K562 (cell line): ENCODE measurements around the gene ESPL1. TPM values are rescaled to one million over a fixed set of nuclear protein-coding genes. Genes with fewer than 3 reads are reported as not detected.
A peak's percentile ranks its signal among the peaks of the same experiment; 100 is the strongest.

Experiments used
- FOS ChIP-seq: IDR thresholded peaks from 3 replicates; pipeline ENCODE4 v1.6.1; 2011; ENCODE audit not compliant: insufficient read length; ENCODE audit errors: extremely low read depth
- FOXJ3 ChIP-seq: sonication (generic); formaldehyde crosslinking; IDR thresholded peaks from 2 replicates; pipeline ENCODE4 v1.4.0; 2020; ENCODE audit warnings: mild to moderate bottlenecking, missing genetic modification reagents
- HMBOX1 ChIP-seq: sonication (generic); IDR thresholded peaks from 2 replicates; pipeline ENCODE4 v1.6.1; 2016
- HMG20A ChIP-seq: fragments of 450-650 bp; formaldehyde crosslinking; conservative IDR thresholded peaks from 2 replicates; pipeline ENCODE4 v1.4.0; 2020; ENCODE audit warnings: mild to moderate bottlenecking, mixed read lengths
- MNT ChIP-seq, 2 experiments: fragments of 450-650 bp; conservative IDR thresholded peaks; 2 replicates each; pipeline ENCODE4 v1.6.1; 2017; ENCODE audit warnings: mild to moderate bottlenecking in 2 of 2, moderate library complexity in 2 of 2
- RBFOX2 ChIP-seq: fragments of 200-400 bp; formaldehyde crosslinking; IDR thresholded peaks from 2 replicates; pipeline ENCODE4 v1.6.1; 2017; ENCODE audit warnings: low read depth, mild to moderate bottlenecking, low read length, moderate library complexity
- SMARCE1 ChIP-seq: fragments of 450-650 bp; IDR thresholded peaks from 2 replicates; pipeline ENCODE4 v1.7.1; 2016; ENCODE audit warnings: mild to moderate bottlenecking
- SOX6 ChIP-seq: fragments of 450-650 bp; IDR thresholded peaks from 2 replicates; pipeline ENCODE4 v1.6.1; 2014; ENCODE audit warnings: mild to moderate bottlenecking
- SREBF1 ChIP-seq: fragments of 150-350 bp; IDR thresholded peaks from 2 replicates; pipeline ENCODE4 v1.6.1; 2014; ENCODE audit warnings: antibody characterized with exemption, low read depth, low read length, borderline replicate concordance
- TAF1 ChIP-seq: IDR thresholded peaks from 2 replicates; pipeline ENCODE4 v1.6.1; 2011; ENCODE audit warnings: mild to moderate bottlenecking, low read length, moderate library complexity; ENCODE audit not compliant: insufficient read depth, control insufficient read depth, severe bottlenecking; ENCODE audit errors: extremely low read depth
- ZBTB12 ChIP-seq: fragments of 250-450 bp; sonication (Bioruptor Pico); IDR thresholded peaks from 2 replicates; pipeline ENCODE4 v1.4.0; 2020
- ZBTB17 ChIP-seq: fragments of 450-650 bp; formaldehyde crosslinking; IDR thresholded peaks from 2 replicates; pipeline ENCODE4 v1.4.0; 2020; ENCODE audit warnings: mild to moderate bottlenecking
- ZFP36 ChIP-seq: fragments of 150-350 bp; IDR thresholded peaks from 2 replicates; pipeline ENCODE4 v1.6.1; 2018; ENCODE audit warnings: low read length, low read depth; ENCODE audit not compliant: partially characterized antibody
- polyA plus RNA-seq, 8 experiments: library from polyadenylated mRNA; depleted of rRNA in 4 of 8; stranded (reverse) in 5 of 8; unstranded in 3 of 8; fragments of >200 nt; fragmentation: Nextera tagmentation in 2 of 8; fragmentation: Illumina TruSeq in 1 of 8; extraction: Ambion mirVana in 2 of 8; extraction: Trizol in 1 of 8; gene quantifications; 2 replicates each; pipeline versions ENCODE4 v1.2.1 to v1.2.3, GENCODE V29; 2011 to 2014; ENCODE audit warnings: inconsistent platforms in 1 of 8, missing spikeins in 1 of 8
- total RNA-seq, 7 experiments: library from RNA; depleted of rRNA in 6 of 7; stranded (reverse); fragments of >200 nt in 6 of 7; fragmentation: Illumina TruSeq in 2 of 7; extraction: Trizol in 2 of 7; gene quantifications; 2 replicates each; pipeline versions ENCODE4 v1.2.1 to v1.2.3, GENCODE V29; 2011 to 2021; ENCODE audit warnings: low replicate concordance in 1 of 7
- TF ChIP-seq, protein P1 (sequence below): fragments of 450-650 bp; IDR thresholded peaks from 2 replicates; pipeline ENCODE4 v1.6.1; 2016; ENCODE audit warnings: low read depth
- TF ChIP-seq, protein P2 (sequence below): sonication (generic); formaldehyde crosslinking; IDR thresholded peaks from 2 replicates; pipeline ENCODE4 v1.8.0; 2022; ENCODE audit warnings: mild to moderate bottlenecking, missing genetic modification reagents, borderline replicate concordance

ESPL1 gene
- total and polyA plus RNA-seq, 9 of the 15 experiments (the other 6 are each of a cell fraction or from before 2014, with no cell fraction given), result 1.2 to 55.0 (median 18.7) TPM

GRCh38 chr12:53244337-53244736 lies 23.8 kb upstream of the ESPL1 start (continued):
- TF ChIP-seq, protein P1, sequence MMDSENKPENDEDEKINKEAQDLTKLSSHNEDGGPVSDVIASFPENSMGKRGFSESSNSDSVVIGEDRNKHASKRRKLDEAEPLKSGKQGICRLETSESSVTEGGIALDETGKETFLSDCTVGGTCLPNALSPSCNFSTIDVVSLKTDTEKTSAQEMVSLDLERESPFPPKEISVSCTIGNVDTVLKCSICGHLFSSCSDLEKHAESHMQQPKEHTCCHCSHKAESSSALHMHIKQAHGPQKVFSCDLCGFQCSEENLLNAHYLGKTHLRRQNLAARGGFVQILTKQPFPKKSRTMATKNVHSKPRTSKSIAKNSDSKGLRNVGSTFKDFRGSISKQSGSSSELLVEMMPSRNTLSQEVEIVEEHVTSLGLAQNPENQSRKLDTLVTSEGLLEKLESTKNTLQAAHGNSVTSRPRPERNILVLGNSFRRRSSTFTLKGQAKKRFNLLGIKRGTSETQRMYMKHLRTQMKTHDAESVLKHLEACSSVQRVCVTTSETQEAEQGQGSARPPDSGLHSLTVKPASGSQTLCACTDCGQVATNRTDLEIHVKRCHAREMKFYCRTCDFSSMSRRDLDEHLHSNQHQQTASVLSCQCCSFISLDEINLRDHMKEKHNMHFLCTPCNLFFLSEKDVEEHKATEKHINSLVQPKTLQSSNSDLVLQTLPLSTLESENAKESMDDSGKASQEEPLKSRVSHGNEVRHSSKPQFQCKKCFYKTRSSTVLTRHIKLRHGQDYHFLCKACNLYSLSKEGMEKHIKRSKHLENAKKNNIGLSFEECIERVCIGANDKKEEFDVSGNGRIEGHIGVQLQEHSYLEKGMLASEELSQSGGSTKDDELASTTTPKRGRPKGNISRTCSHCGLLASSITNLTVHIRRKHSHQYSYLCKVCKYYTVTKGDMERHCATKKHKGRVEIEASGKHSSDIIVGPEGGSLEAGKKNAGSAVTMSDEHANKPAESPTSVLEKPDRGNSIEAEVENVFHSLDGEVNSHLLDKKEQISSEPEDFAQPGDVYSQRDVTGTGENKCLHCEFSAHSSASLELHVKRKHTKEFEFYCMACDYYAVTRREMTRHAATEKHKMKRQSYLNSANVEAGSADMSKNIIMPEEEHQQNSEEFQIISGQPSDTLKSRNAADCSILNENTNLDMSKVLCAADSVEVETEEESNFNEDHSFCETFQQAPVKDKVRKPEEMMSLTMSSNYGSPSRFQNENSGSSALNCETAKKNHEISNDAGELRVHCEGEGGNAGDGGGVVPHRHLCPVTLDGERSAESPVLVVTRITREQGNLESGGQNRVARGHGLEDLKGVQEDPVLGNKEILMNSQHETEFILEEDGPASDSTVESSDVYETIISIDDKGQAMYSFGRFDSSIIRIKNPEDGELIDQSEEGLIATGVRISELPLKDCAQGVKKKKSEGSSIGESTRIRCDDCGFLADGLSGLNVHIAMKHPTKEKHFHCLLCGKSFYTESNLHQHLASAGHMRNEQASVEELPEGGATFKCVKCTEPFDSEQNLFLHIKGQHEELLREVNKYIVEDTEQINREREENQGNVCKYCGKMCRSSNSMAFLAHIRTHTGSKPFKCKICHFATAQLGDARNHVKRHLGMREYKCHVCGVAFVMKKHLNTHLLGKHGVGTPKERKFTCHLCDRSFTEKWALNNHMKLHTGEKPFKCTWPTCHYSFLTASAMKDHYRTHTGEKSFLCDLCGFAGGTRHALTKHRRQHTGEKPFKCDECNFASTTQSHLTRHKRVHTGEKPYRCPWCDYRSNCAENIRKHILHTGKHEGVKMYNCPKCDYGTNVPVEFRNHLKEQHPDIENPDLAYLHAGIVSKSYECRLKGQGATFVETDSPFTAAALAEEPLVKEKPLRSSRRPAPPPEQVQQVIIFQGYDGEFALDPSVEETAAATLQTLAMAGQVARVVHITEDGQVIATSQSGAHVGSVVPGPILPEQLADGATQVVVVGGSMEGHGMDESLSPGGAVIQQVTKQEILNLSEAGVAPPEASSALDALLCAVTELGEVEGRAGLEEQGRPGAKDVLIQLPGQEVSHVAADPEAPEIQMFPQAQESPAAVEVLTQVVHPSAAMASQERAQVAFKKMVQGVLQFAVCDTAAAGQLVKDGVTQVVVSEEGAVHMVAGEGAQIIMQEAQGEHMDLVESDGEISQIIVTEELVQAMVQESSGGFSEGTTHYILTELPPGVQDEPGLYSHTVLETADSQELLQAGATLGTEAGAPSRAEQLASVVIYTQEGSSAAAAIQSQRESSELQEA, result no peak
- TF ChIP-seq RBFOX2 (no peak), FOS (no peak), ZBTB12 (CRISPR knock-in tag) (no peak), FOXJ3 (no peak), SMARCE1 (no peak; the same call in 1 of the 2 replicates), MNT (conservative IDR thresholded peaks at IDR 0.05) (no peak), SOX6 (peak; percentile 81), ZFP36 (no peak), SREBF1 (no peak), HMBOX1 (no peak), ZBTB17 (CRISPR knock-in tag) (no peak), HMG20A (CRISPR knock-in tag) (no peak), TAF1 (no peak)
- TF ChIP-seq, protein P2, sequence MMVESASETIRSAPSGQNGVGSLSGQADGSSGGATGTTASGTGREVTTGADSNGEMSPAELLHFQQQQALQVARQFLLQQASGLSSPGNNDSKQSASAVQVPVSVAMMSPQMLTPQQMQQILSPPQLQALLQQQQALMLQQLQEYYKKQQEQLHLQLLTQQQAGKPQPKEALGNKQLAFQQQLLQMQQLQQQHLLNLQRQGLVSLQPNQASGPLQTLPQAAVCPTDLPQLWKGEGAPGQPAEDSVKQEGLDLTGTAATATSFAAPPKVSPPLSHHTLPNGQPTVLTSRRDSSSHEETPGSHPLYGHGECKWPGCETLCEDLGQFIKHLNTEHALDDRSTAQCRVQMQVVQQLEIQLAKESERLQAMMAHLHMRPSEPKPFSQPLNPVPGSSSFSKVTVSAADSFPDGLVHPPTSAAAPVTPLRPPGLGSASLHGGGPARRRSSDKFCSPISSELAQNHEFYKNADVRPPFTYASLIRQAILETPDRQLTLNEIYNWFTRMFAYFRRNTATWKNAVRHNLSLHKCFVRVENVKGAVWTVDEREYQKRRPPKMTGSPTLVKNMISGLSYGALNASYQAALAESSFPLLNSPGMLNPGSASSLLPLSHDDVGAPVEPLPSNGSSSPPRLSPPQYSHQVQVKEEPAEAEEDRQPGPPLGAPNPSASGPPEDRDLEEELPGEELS, result no peak
